HCT116 (cell line): ENCODE data around the gene SGK1.

Source experiments
- CBX3 ChIP-seq: IDR thresholded peaks from 2 replicates; pipeline ENCODE4 v1.6.1; 2012; ENCODE audit warnings: low read depth
- EGR1 ChIP-seq: IDR thresholded peaks from 2 replicates; pipeline ENCODE4 v1.6.1; 2012; ENCODE audit warnings: low read depth
- EZH2 ChIP-seq: fragments of 200-600 bp; sonication (generic); IDR thresholded peaks from 2 replicates; pipeline ENCODE4 v1.6.1; 2017; ENCODE audit warnings: antibody characterized with exemption, mixed run types
- EZH2phosphoT487 ChIP-seq: fragments of 200-600 bp; IDR thresholded peaks from 2 replicates; pipeline ENCODE4 v1.6.1; 2018; ENCODE audit warnings: antibody characterized with exemption, borderline replicate concordance
- JUND ChIP-seq: IDR thresholded peaks from 2 replicates; pipeline ENCODE4 v1.6.1; 2012
- POLR2A ChIP-seq: IDR thresholded peaks from 2 replicates; pipeline ENCODE4 v1.7.0; 2011; ENCODE audit warnings: borderline replicate concordance; ENCODE audit not compliant: insufficient read depth, insufficient read length; ENCODE audit errors: extremely low read depth
- POLR2AphosphoS5 ChIP-seq: IDR thresholded peaks from 2 replicates; pipeline ENCODE4 v1.6.1; 2011; ENCODE audit warnings: mild to moderate bottlenecking, low read depth, low read length, moderate library complexity
- RAD21 ChIP-seq: IDR thresholded peaks from 2 replicates; pipeline ENCODE4 v1.6.1; 2012; ENCODE audit warnings: low read depth, mild to moderate bottlenecking
- SIN3A ChIP-seq: IDR thresholded peaks from 2 replicates; pipeline ENCODE4 v1.6.1; 2012; ENCODE audit warnings: low read depth
- TCF7L2 ChIP-seq: IDR thresholded peaks from 2 replicates; pipeline ENCODE4 v1.7.0; 2011; ENCODE audit warnings: borderline replicate concordance, inconsistent platforms; ENCODE audit not compliant: insufficient read depth, insufficient read length; ENCODE audit errors: extremely low read depth
- TF ChIP-seq, protein P1 (sequence below), 3 experiments: fragments of 200-600 bp in 1 of 3; sonication (generic) in 1 of 3; IDR thresholded peaks in 2 of 3; conservative IDR thresholded peaks in 1 of 3; 2 replicates each; pipeline ENCODE4 v1.5.1; 2012 to 2017; ENCODE audit warnings: low read depth in 2 of 3, low read length in 2 of 3, antibody characterized with exemption in 1 of 3, borderline replicate concordance in 1 of 3, control low read depth in 1 of 3, mild to moderate bottlenecking in 1 of 3, mixed read lengths in 1 of 3, mixed run types in 1 of 3, moderate library complexity in 1 of 3; ENCODE audit not compliant: insufficient read depth in 1 of 3
- TF ChIP-seq, protein P2 (sequence below): IDR thresholded peaks from 2 replicates; pipeline ENCODE4 v1.6.1; 2012; ENCODE audit warnings: low read depth
- TF ChIP-seq, protein P3 (sequence below): IDR thresholded peaks from 2 replicates; pipeline ENCODE4 v1.6.1; 2012

DNA sequence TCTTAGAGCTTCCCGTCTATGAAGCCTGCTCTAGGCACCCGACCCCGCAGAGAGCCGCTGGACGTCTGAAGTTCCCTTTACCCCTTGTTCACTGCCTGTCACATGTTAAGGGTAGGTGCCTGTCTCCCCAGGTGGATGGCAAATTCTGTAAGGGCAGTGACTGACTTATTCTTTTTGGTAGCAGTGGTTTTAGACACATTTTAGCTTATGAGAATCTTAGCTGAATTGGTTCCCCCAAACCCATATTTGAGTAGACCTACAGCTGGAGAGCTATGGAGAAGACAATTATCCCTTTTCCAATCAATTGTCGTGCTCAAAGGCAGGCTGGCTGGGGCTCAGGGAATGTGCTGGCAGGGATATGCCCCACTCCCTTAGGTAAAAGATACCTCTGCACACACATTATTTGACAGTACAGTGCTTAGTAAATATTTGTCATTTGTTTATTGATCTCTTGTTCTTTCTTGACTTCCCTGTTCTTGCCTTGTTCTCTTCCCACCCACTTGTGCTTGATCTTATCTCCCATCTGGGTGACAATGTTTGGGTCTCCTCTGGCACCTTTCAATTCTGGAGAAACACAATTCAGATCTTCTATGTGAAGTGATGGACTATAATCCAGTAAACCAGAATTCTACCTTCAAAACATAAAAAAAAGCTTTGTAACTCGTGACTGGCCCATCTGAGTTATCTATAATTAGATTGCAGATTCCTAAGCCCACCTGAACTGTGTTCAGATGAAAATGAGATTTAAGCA, 151.2 kb downstream of the SGK1 start:
- no peak for TF ChIP-seq POLR2AphosphoS5
- TF ChIP-seq, protein P1, sequence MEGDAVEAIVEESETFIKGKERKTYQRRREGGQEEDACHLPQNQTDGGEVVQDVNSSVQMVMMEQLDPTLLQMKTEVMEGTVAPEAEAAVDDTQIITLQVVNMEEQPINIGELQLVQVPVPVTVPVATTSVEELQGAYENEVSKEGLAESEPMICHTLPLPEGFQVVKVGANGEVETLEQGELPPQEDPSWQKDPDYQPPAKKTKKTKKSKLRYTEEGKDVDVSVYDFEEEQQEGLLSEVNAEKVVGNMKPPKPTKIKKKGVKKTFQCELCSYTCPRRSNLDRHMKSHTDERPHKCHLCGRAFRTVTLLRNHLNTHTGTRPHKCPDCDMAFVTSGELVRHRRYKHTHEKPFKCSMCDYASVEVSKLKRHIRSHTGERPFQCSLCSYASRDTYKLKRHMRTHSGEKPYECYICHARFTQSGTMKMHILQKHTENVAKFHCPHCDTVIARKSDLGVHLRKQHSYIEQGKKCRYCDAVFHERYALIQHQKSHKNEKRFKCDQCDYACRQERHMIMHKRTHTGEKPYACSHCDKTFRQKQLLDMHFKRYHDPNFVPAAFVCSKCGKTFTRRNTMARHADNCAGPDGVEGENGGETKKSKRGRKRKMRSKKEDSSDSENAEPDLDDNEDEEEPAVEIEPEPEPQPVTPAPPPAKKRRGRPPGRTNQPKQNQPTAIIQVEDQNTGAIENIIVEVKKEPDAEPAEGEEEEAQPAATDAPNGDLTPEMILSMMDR (IDR thresholded peaks at IDR 0.05 in 2 of 3, conservative IDR thresholded peaks at IDR 0.05 in 1 of 3; ENCODE audit: borderline replicate concordance in 1 of 3, insufficient read depth in 1 of 3, low read depth in 2 of 3, low read length in 2 of 3) = no peak
- TF ChIP-seq, protein P2, sequence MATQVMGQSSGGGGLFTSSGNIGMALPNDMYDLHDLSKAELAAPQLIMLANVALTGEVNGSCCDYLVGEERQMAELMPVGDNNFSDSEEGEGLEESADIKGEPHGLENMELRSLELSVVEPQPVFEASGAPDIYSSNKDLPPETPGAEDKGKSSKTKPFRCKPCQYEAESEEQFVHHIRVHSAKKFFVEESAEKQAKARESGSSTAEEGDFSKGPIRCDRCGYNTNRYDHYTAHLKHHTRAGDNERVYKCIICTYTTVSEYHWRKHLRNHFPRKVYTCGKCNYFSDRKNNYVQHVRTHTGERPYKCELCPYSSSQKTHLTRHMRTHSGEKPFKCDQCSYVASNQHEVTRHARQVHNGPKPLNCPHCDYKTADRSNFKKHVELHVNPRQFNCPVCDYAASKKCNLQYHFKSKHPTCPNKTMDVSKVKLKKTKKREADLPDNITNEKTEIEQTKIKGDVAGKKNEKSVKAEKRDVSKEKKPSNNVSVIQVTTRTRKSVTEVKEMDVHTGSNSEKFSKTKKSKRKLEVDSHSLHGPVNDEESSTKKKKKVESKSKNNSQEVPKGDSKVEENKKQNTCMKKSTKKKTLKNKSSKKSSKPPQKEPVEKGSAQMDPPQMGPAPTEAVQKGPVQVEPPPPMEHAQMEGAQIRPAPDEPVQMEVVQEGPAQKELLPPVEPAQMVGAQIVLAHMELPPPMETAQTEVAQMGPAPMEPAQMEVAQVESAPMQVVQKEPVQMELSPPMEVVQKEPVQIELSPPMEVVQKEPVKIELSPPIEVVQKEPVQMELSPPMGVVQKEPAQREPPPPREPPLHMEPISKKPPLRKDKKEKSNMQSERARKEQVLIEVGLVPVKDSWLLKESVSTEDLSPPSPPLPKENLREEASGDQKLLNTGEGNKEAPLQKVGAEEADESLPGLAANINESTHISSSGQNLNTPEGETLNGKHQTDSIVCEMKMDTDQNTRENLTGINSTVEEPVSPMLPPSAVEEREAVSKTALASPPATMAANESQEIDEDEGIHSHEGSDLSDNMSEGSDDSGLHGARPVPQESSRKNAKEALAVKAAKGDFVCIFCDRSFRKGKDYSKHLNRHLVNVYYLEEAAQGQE = no peak
- TF ChIP-seq POLR2A = no peak
- no peak for TF ChIP-seq RAD21
- no peak for TF ChIP-seq JUND
- TF ChIP-seq EZH2phosphoT487 = no peak
- no peak for TF ChIP-seq EZH2
- no peak for TF ChIP-seq CBX3
- TF ChIP-seq, protein P3, sequence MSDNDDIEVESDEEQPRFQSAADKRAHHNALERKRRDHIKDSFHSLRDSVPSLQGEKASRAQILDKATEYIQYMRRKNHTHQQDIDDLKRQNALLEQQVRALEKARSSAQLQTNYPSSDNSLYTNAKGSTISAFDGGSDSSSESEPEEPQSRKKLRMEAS = no peak
- TF ChIP-seq SIN3A = no peak
- TF ChIP-seq TCF7L2 = no peak
- TF ChIP-seq EGR1 = no peak
